Thyroid gland (tissue), 4 donors: Measurements from ENCODE around the gene SLN. TPM values are rescaled to one million over a fixed set of nuclear protein-coding genes. Genes with fewer than 3 reads are reported as not detected.

Experiments
- DNase-seq, 2 donors: peaks; one replicate each; pipeline ENCODE4 v3.0.0-alpha.2; 2019
- H3K27ac ChIP-seq, 3 donors: fragments of 200-600 bp; sonication (generic); 1 replicate in 2 of 3; 2 replicates in 1 of 3; pipeline ENCODE4 v1.5.1; 2016 to 2019; ENCODE audit warnings: mild to moderate bottlenecking in 1 of 3, moderate library complexity in 1 of 3
- H3K27me3 ChIP-seq: fragments of 200-600 bp; sonication (generic); one replicate; pipeline ENCODE4 v1.5.1; 2019
- H3K36me3 ChIP-seq, 2 donors: fragments of 200-600 bp; sonication (generic); one replicate each; pipeline ENCODE4 v1.5.1; 2016 to 2019
- H3K4me1 ChIP-seq, 2 donors: fragments of 200-600 bp; sonication (generic); one replicate each; pipeline ENCODE4 v1.5.1; 2017 to 2019
- H3K4me3 ChIP-seq, 3 donors: fragments of 200-600 bp; sonication (generic); replicated peaks in 1 of 3; 1 replicate in 2 of 3; 2 replicates in 1 of 3; pipeline ENCODE4 v1.5.1; 2016; ENCODE audit warnings: mild to moderate bottlenecking in 1 of 3
- H3K9me3 ChIP-seq: fragments of 200-600 bp; sonication (generic); one replicate; pipeline ENCODE4 v1.5.1; 2017
- CTCF ChIP-seq, 6 experiments: fragments of 200-600 bp in 3 of 6; fragments of 450-650 bp in 3 of 6; sonication (generic) in 3 of 6; IDR thresholded peaks; one replicate each; pipeline ENCODE4 v1.5.1; 2016 to 2019; ENCODE audit warnings: antibody characterized with exemption in 6 of 6, mild to moderate bottlenecking in 2 of 6, inconsistent platforms in 1 of 6, moderate library complexity in 1 of 6
- POLR2A ChIP-seq, 2 donors: fragments of 450-650 bp; IDR thresholded peaks; one replicate each; pipeline ENCODE4 v1.6.1; 2017; ENCODE audit warnings: antibody characterized with exemption in 2 of 2, mild to moderate bottlenecking in 2 of 2, moderate library complexity in 1 of 2
- whole genome bisulfite sequencing, 2 donors: methylation state at CpG; one replicate each; pipeline ENCODE4 v1.1.5; 2017; 5-methylcytosine and 5-hydroxymethylcytosine counted together
- intact Hi-C: fragments of 100-400 bp; cut with DNase I; formaldehyde crosslinking; loops from one replicate; pipeline ENCODE4 v1.15.1; 2023
- total RNA-seq, 4 donors: library from RNA; depleted of rRNA; stranded (reverse); fragments of >200 nt; gene quantifications; one replicate each; pipeline ENCODE4 v1.2.3, GENCODE V29; 2016

SLN gene
- total RNA-seq, 4 donors from 2014 or later: not detected

GRCh38 chr11:107743191-107743590 is 31.3 kb upstream of the SLN start:
- H3K9me3 ChIP-seq: no peaks in the 10 kb centered on the region
- TF ChIP-seq CTCF (IDR thresholded peaks at IDR 0.05): no peak
- no peak for TF ChIP-seq POLR2A (IDR thresholded peaks at IDR 0.05)
- no peak overlapping the region for H3K4me3 ChIP-seq
- DNase-seq: no peak
- WGBS, 2 donors: 54 to 64% methylated on average over 3 of the region's 3 CpGs
- H3K27ac ChIP-seq: no peak overlapping the region
- no peaks in the 10 kb centered on the region for H3K4me1 ChIP-seq
- intact Hi-C loops: no loop called here
- H3K27me3 ChIP-seq: no peaks in the 10 kb centered on the region
- H3K36me3 ChIP-seq: no peaks in the 10 kb centered on the region

- H3K27ac ChIP-seq: no peak overlapping the region
- H3K36me3 ChIP-seq: no peaks in the 10 kb centered on the region
- intact Hi-C loops: no loop called here
- DNase-seq: peak in 1 of 2 donors; percentile 3
- H3K4me3 ChIP-seq: no peak overlapping the region
- H3K27me3 ChIP-seq: no peaks in the 10 kb centered on the region
- WGBS, 2 donors: 24 to 29% methylated on average over 5 to 7 of the region's 7 CpGs
- no peaks in the 10 kb centered on the region for H3K4me1 ChIP-seq
- TF ChIP-seq CTCF (IDR thresholded peaks at IDR 0.05) (peak in 1 of 6 experiments; percentile 38), POLR2A (IDR thresholded peaks at IDR 0.05) (no peak)
- H3K9me3 ChIP-seq: no peaks in the 10 kb centered on the region
Observed at GRCh38 chr11:107741044-107741823, 29.4 kb upstream of the SLN start.

- Histone ChIP-seq H3K4me1 (no peaks in the 10 kb centered on the region), H3K9me3 (no peaks in the 10 kb centered on the region), H3K27ac (no peak overlapping the region), H3K27me3 (no peaks in the 10 kb centered on the region), H3K4me3 (no peak overlapping the region), H3K36me3 (no peaks in the 10 kb centered on the region)
- DNase-seq: no peak
- WGBS, 2 donors: 89 to 91% methylated on average over 4 of the region's 4 CpGs
- TF ChIP-seq CTCF (IDR thresholded peaks at IDR 0.05) (no peak), POLR2A (IDR thresholded peaks at IDR 0.05) (no peak)
- intact Hi-C loops: no loop called here
Observed at GRCh38 chr11:107740271-107740670, 28.4 kb upstream of the SLN start.

GRCh38 chr11:107736546-107736945 is 24.7 kb upstream of the SLN start:
- TF ChIP-seq CTCF (IDR thresholded peaks at IDR 0.05) (no peak), POLR2A (IDR thresholded peaks at IDR 0.05) (no peak)
- no peaks in the 10 kb centered on the region for H3K27me3 ChIP-seq
- whole genome bisulfite sequencing, 2 donors: 22 to 25% methylated on average over 1 of the region's 1 CpG
- no peak overlapping the region for H3K4me3 ChIP-seq
- intact Hi-C loops: no loop called here
- H3K27ac ChIP-seq: no peak overlapping the region
- H3K36me3 ChIP-seq: no peaks in the 10 kb centered on the region
- no peak for DNase-seq
- H3K4me1 ChIP-seq: no peaks in the 10 kb centered on the region
- no peaks in the 10 kb centered on the region for H3K9me3 ChIP-seq

GRCh38 chr11:107733518-107733917 is 21.7 kb upstream of the SLN start:
- no peaks in the 10 kb centered on the region for H3K27me3 ChIP-seq
- no peak overlapping the region for H3K27ac ChIP-seq
- no peak overlapping the region for H3K4me3 ChIP-seq
- no peaks in the 10 kb centered on the region for H3K9me3 ChIP-seq
- intact Hi-C loops: no loop called here
- H3K36me3 ChIP-seq: no peaks in the 10 kb centered on the region
- no peaks in the 10 kb centered on the region for H3K4me1 ChIP-seq
- WGBS, 2 donors: 90 to 96% methylated on average over 3 of the region's 3 CpGs
- DNase-seq: no peak
- TF ChIP-seq CTCF (IDR thresholded peaks at IDR 0.05): no peak
- no peak for TF ChIP-seq POLR2A (IDR thresholded peaks at IDR 0.05)
